ENCODE data around the gene MAP4K4. TPM values are rescaled to one million over a fixed set of nuclear protein-coding genes. Genes with fewer than 3 reads are reported as not detected.

Gene MAP4K4
- total RNA-seq, 8 experiments from 2014 or later: 72.4 to 551 (median 123) TPM

DNA sequence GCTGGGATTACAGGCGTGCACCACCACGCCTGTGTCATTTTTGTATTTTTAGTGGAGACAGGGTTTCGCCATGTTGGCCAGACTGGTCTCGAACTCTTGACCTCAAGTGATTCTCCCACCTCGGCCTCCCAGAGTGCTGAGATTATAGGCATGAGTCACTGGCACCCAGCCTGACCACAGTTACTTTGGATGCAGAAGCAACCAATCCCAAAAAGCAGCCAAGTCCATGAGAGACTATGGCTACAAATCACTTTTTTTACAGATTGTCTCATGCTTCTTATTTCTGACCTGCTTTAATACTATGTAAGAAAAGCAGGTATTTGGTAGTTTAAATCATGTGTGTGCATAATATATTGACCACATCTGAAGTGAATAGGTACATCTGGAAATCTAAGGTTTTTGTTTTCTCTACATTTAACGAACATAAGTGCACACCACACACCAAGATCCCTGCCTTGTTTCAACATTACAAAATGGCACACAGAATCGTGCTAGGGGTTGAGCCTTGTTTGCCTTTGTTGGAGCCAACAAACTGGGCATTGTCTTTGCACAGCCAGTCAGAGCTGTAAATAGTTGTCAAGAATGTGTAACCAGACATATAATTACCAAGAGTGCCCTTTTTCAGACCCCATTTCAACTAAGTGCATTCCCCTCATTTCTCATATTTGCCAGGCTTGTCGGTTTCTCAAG, 18.3 kb upstream of the MAP4K4 start:
- Histone ChIP-seq H3K4me1 (replicated peaks in 1 of 2) (no peaks in the 10 kb centered on the region), H3K4me3 (no peak overlapping the region), H3K27ac (no peak overlapping the region)
- WGBS, 10 experiments: 80 to 100% (median 90%) methylated on average over 1 to 8 of the region's 8 CpGs; no CpG with 5 or more reads in 1 of the 10 experiments
- peak in 1 of 8 experiments; percentile 43 for ATAC-seq (replicated peaks in 6 of 8)
- in situ Hi-C loops (cut with MboI; ENCODE audit: low pct_unique_long_range_greater_than_20kb in 2 of 9, low sequenced_read_pairs in 9 of 9, unreplicated experiment in 9 of 9): loop anchor here in 1 of 9 experiments (25.0 kb wide), 1 partner anchor 142 kb away; no protein-coding TSS in a partner anchor

DNA sequence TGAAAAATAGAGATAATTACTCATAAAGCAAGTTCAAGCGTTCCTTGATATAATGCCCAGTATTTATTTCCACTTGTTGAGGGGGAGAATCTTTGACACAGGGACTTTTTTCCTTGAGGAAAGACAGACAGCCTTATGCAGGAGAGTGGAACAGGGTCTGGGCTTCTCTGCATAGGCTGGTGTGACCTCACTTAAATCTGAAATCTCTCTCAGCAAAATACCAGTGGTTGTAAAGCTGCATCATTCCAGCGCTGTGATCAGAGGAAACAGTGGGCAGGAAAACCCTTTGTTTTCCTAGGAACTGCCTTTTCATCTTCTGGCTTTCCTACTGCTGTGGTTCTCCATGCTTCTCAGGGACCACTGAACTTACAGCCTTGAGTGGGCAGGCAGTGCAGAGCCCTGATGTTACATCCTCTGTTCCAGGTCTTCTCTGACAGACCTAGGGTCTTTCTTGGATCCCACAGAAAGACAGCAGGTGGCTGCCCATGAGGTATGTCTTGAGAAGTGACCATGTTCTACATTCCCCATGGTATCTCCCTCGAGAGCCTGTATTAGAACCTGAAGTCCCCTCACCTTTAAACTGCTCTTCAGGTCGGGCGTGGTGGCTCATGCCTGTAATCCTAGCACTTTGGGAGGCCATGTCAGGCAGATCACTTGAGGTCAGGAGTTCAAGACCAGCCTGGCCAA, 17.6 kb upstream of the MAP4K4 start:
- Histone ChIP-seq H3K4me3 (no peak overlapping the region), H3K27ac (no peak overlapping the region), H3K4me1 (replicated peaks in 1 of 2) (no peaks in the 10 kb centered on the region)
- in situ Hi-C loops (cut with MboI; ENCODE audit: low pct_unique_long_range_greater_than_20kb in 2 of 9, low sequenced_read_pairs in 9 of 9, unreplicated experiment in 9 of 9): loop anchor here in 1 of 9 experiments (25.0 kb wide), 1 partner anchor 143 kb away; no protein-coding TSS in a partner anchor
- WGBS, 10 experiments: 67 to 100% (median 89%) methylated on average over 1 to 4 of the region's 5 CpGs; no CpG with 5 or more reads in 4 of the 10 experiments
- ATAC-seq (replicated peaks in 6 of 8): peak in 1 of 8 experiments; percentile 8

DNA sequence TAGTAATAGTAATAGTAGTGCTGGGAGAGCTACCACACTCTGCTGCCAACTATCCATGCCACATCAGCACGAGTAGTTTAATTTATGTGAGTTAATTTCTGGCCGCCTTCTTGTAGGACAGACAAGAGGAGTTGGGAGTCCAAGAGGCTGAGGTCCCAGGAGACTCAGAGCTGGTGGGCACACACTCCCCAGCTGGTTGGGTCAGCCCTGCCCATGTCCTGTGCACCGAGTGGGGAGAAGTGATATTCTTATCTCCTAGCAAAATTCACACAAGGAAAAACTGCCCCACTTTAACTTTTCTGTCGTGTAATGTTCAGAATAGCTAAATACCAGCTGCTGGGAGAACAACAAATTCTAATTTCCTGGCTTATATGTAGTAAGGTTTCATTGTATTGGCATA, 15.2 kb upstream of the MAP4K4 start:
- in situ Hi-C loops (cut with MboI; ENCODE audit: low pct_unique_long_range_greater_than_20kb in 2 of 9, low sequenced_read_pairs in 9 of 9, unreplicated experiment in 9 of 9): loop anchor here in 1 of 9 experiments (25.0 kb wide), 1 partner anchor 145 kb away; no protein-coding TSS in a partner anchor
- 40 to 100% (median 75%) methylated on average over 1 to 4 of the region's 4 CpGs; no CpG with 5 or more reads in 4 of the 10 experiments for WGBS, 10 experiments
- Histone ChIP-seq H3K27ac (no peak overlapping the region), H3K4me3 (no peak overlapping the region), H3K4me1 (replicated peaks in 1 of 2) (no peaks in the 10 kb centered on the region)
- no peak for ATAC-seq (replicated peaks in 6 of 8)

DNA sequence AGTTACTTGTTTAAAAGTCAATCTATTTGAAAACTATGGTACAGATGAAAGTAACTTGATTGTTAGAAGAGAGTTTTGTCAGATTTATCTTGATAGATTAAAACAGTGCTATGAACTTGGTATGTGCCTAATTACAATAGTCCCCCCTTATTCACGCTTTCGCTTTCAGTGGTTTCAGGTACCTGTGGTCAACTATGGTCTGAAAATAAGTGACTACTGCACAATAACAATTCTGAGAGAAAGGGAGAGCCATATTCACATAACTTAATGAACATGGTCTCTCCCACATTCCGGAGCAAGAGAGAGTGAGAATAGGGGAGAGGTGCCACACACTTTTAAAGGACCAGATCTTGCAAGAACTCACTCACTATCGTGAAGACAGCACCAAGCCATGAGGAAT, 13.2 kb upstream of the MAP4K4 start:
- Histone ChIP-seq H3K4me1 (replicated peaks in 1 of 2) (no peaks in the 10 kb centered on the region), H3K4me3 (no peak overlapping the region), H3K27ac (no peak overlapping the region)
- ATAC-seq (replicated peaks in 6 of 8): peak in 2 of 8 experiments; percentile 30 to 32
- in situ Hi-C loops (cut with MboI; ENCODE audit: low pct_unique_long_range_greater_than_20kb in 2 of 9, low sequenced_read_pairs in 9 of 9, unreplicated experiment in 9 of 9): loop anchor here in 1 of 9 experiments (25.0 kb wide), 1 partner anchor 147 kb away; no protein-coding TSS in a partner anchor
- 20 to 96% (median 75%) methylated on average over 1 to 4 of the region's 4 CpGs; no CpG with 5 or more reads in 2 of the 10 experiments for WGBS, 10 experiments

- in situ Hi-C loops (cut with MboI; ENCODE audit: low pct_unique_long_range_greater_than_20kb in 2 of 9, low sequenced_read_pairs in 9 of 9, unreplicated experiment in 9 of 9): loop anchor here in 1 of 9 experiments (25.0 kb wide), 1 partner anchor 151 kb away; no protein-coding TSS in a partner anchor
Measured at GRCh38 chr2:101688261-101688660, 9.2 kb upstream of the MAP4K4 start.

DNA sequence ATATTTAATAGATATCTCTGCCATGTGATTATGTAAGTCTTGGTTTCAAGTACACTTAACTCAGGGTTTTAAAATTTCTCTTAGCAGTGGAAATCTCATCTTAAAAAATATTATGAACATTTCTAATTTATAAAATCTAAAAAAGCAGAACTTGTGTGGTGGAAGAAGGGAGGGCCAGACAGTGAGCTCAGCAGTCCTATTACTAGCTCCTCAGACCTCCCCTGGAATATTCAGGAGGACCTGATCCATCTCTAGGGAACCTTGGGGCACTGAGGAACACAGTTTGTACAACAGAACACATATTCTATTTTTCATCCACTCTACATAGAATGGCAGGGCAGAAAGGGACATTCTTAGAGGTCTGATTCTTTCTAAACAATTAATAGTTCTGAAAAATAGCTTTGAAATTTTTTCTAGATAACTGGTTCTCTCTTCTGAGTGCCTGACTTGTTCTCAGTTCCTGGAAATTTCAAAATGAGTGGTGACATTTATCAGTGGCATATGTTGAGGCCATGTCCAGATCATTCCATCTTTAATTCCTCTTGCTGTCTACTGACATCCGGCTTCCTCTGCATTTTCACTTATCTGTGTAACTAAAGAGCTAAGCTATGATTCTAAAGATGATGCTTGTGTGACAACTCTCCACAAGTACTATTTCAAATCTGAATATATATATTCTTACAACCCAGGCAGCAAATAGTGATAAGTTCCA, 8.2 kb upstream of the MAP4K4 start:
- Histone ChIP-seq H3K27ac (no peak overlapping the region), H3K4me3 (no peak overlapping the region), H3K4me1 (replicated peaks in 1 of 2) (no peaks in the 10 kb centered on the region)
- 83 to 100% (median 100%) methylated on average over 1 of the region's 1 CpG; no CpG with 5 or more reads in 4 of the 10 experiments for WGBS, 10 experiments
- no peak for ATAC-seq (replicated peaks in 6 of 8)
- in situ Hi-C loops (cut with MboI; ENCODE audit: low pct_unique_long_range_greater_than_20kb in 2 of 9, low sequenced_read_pairs in 9 of 9, unreplicated experiment in 9 of 9): loop anchor here in 1 of 9 experiments (25.0 kb wide), 1 partner anchor 152 kb away; no protein-coding TSS in a partner anchor

More at GRCh38 chr2:101688261-101688660, 9.2 kb upstream of the MAP4K4 start:
- Histone ChIP-seq H3K27ac (no peak overlapping the region), H3K4me3 (no peak overlapping the region), H3K4me1 (replicated peaks in 1 of 2) (no peaks in the 10 kb centered on the region)
- no peak for ATAC-seq (replicated peaks in 6 of 8)
- 20 to 100% (median 90%) methylated on average over 1 to 3 of the region's 5 CpGs; no CpG with 5 or more reads in 2 of the 10 experiments for WGBS, 10 experiments

DNA sequence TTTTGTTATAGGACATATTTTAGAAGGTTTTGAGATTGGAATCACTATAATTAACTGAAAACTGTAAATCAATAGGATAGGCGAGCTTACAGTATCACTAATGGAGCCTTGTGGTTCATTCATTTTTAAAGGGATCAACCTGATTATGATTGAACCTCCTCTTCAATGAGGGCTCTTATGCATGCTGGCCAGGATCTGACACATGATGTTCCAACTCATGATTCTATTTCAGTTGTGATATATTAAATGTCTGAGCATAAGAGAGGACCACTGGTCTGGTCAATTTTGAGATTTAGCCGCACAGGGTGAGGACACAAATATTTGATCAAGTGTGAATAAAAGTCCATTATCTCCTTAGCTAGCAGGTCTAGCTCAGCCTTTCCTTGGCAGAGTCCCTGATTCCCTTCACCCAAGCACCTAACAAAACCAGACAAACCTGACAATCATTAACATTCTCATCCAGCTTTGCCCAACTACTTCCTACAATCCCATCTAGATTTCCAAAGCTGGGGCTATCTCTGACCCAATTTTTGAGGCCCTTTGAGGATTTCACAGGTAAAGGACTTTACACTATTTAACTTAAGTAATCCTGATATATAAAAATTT, 6.9 kb upstream of the MAP4K4 start:
- H3K4me1 ChIP-seq (replicated peaks in 1 of 2): no peaks in the 10 kb centered on the region
- H3K4me3 ChIP-seq: no peak overlapping the region
- H3K27ac ChIP-seq: no peak overlapping the region
- no peak for ATAC-seq (replicated peaks in 6 of 8)
- in situ Hi-C loops (cut with MboI; ENCODE audit: low pct_unique_long_range_greater_than_20kb in 2 of 9, low sequenced_read_pairs in 9 of 9, unreplicated experiment in 9 of 9): loop anchor here in 1 of 9 experiments (25.0 kb wide), 1 partner anchor 153 kb away; no protein-coding TSS in a partner anchor
- 76 to 100% (median 87%) methylated on average over 1 to 2 of the region's 2 CpGs for WGBS, 10 experiments

DNA sequence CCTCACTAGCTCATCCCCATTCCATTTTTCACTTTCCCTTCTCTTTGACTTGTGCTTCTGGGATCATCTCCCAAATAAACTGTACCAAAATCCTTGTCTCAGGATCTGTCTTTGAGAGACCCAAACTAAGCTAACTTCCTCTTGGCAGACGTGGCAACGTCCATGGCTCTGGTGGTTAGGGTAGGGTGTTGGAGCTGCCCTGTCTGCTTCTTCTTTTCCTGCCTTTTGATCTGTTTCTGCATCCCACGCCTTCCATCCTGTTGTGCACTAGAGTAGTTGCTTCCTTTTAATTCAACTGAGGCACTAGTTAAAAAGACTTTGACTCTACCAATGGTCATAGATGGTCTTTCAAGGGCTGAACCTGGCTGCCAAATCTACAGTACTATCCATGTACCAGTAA, 5.5 kb upstream of the MAP4K4 start:
- Histone ChIP-seq H3K4me1 (replicated peaks in 1 of 2) (peaks cover 0 to 4% of the 10 kb centered on the region in 2 donors), H3K4me3 (no peak overlapping the region), H3K27ac (no peak overlapping the region)
- ATAC-seq (replicated peaks in 6 of 8): no peak
- in situ Hi-C loops (cut with MboI; ENCODE audit: low pct_unique_long_range_greater_than_20kb in 2 of 9, low sequenced_read_pairs in 9 of 9, unreplicated experiment in 9 of 9): loop anchor here in 1 of 9 experiments (25.0 kb wide), 1 partner anchor 155 kb away; no protein-coding TSS in a partner anchor
- 65 to 100% (median 82%) methylated on average over 1 to 3 of the region's 3 CpGs; no CpG with 5 or more reads in 2 of the 10 experiments for WGBS, 10 experiments

- ATAC-seq (replicated peaks in 6 of 8): no peak
- H3K4me3 ChIP-seq: no peak overlapping the region
- WGBS, 10 experiments: 51 to 100% (median 95%) methylated on average over 1 to 3 of the region's 3 CpGs; no CpG with 5 or more reads in 6 of the 10 experiments
- in situ Hi-C loops (cut with MboI; ENCODE audit: low pct_unique_long_range_greater_than_20kb in 2 of 9, low sequenced_read_pairs in 9 of 9, unreplicated experiment in 9 of 9): loop anchor here in 1 of 9 experiments (25.0 kb wide), 1 partner anchor 155 kb away; no protein-coding TSS in a partner anchor
- H3K27ac ChIP-seq: no peak overlapping the region
- peaks cover 0 to 4% of the 10 kb centered on the region in 2 donors for H3K4me1 ChIP-seq (replicated peaks in 1 of 2)
Measured at GRCh38 chr2:101692766-101693165, 4.7 kb upstream of the MAP4K4 start.

GRCh38 chr2:101693991-101694588, 3.4 kb upstream of the MAP4K4 start:
- 60 to 100% (median 90%) methylated on average over 1 to 3 of the region's 3 CpGs; no CpG with 5 or more reads in 3 of the 10 experiments for WGBS, 10 experiments
- H3K4me1 ChIP-seq (replicated peaks in 1 of 2): peaks cover 0 to 4% of the 10 kb centered on the region in 2 donors
- in situ Hi-C loops (cut with MboI; ENCODE audit: low pct_unique_long_range_greater_than_20kb in 2 of 9, low sequenced_read_pairs in 9 of 9, unreplicated experiment in 9 of 9): loop anchor here in 1 of 9 experiments (25.0 kb wide), 1 partner anchor 157 kb away; no protein-coding TSS in a partner anchor
- ATAC-seq (replicated peaks in 6 of 8): no peak
- no peak overlapping the region for H3K4me3 ChIP-seq
- no peak overlapping the region for H3K27ac ChIP-seq

DNA sequence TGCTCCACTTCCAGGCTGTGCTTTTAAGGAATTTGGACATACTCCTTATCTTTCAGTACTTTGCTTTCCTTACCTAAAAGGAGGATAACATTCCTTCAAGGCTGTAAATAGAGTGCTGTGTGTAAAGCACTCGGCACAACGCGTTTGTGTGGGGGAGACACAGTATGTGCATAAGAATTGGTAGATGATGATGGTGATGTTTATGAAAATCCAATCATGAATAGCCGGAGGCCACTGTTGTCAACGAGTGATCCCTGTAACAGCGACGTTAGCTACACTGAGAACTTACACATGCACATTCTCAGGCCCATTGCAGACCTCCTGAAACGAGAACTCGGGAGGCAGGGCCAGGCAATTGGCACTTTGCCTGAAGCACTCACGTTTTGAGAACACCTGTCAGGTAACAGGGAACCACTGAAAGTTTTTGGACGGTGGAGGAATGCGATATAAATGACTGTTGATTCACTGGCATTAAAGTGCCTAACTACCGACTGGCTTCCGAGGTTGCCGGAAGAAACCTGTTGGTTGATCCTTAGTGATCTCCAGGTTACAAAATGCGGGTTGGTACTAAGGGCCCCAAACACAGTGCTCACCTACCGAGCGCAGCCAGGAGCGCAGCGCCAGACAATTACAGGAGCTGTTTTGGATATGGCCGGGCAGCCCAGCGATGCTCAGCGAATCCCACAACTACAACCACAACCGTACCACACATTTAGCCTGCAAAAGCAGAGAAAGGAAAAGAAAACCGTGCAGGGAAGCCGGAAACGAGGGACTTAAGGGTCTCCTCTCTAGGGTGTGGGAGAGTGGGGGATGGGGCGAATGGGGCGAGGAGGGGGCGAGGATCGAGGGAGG, 1.0 kb upstream of the MAP4K4 start:
- Histone ChIP-seq H3K4me1 (replicated peaks in 1 of 2) (peaks cover 4 to 9% of the 10 kb centered on the region in 2 donors), H3K4me3 (peak overlapping the region; percentile 59 to 99 (median 89)), H3K27ac (peak overlapping the region; percentile 90 to 96)
- 0 to 61% (median 25%) methylated on average over 1 to 23 of the region's 31 CpGs; no CpG with 5 or more reads in 1 of the 10 experiments for WGBS, 10 experiments
- ATAC-seq (replicated peaks in 6 of 8): peak in 5 of 8 experiments; percentile 0 to 12 (median 2)
- in situ Hi-C loops (cut with MboI; ENCODE audit: low pct_unique_long_range_greater_than_20kb in 2 of 9, low sequenced_read_pairs in 9 of 9, unreplicated experiment in 9 of 9): loop anchor here in 1 of 9 experiments (25.0 kb wide), 1 partner anchor 159 kb away; no protein-coding TSS in a partner anchor
